Activated T-cell treated with anti-CD3 and anti-CD28 coated beads, Interleukin-2, amount 50 U/mL, for 48 hours (primary cell): ENCODE results near the gene SMYD5.
A peak's percentile ranks its signal among the peaks of the same experiment; 100 is the strongest.

Experiments used
- DNase-seq, 2 experiments: peaks; one replicate each; pipeline ENCODE4 v3.0.0-alpha.2; 2020

SMYD5 gene

DNA sequence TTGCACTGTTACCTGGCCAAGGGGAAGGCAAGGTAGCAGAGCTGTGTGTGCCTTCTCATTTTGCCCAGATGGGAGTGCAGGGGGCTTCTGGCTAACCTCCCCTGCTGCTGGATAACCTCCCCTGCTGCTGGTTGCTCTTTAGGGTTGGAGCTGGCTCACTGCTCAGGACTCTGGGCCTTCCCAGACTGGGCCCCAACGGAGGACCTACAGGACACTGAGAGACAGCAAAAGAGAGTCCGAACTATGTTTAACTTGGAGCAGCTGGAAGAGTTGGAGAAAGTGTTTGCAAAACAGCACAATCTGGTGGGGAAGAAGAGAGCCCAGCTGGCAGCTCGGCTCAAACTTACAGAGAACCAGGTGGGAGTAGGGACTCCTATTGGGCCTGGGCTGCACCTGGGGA lies 5.8 kb upstream of the SMYD5 start:
- no peak for DNase-seq

- no peak for DNase-seq
Observed at GRCh38 chr2:73210019-73210418, 4.0 kb upstream of the SMYD5 start.

DNA sequence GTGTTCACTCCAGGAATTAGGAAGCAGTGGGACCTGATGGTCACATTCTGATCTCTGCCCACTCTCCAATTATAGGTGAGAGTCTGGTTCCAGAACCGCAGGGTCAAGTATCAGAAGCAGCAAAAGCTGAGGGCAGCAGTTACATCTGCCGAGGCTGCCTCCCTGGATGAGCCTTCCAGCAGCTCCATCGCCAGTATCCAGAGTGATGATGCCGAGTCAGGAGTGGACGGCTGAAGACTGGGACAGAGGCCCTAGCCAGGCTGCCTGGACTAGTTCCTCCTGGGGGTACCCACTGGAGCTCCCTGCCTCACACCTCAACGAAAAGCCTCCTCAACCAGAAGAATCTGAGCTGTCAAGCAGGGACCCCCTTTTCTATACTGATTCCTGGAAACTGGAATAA lies 3.3 kb upstream of the SMYD5 start:
- DNase-seq, result no peak

GRCh38 chr2:73212098-73212447 lies 2.0 kb upstream of the SMYD5 start:
- no peak for DNase-seq

GRCh38 chr2:73212448-73213176 lies 1.4 kb upstream of the SMYD5 start:
- peak; percentile 85 to 88 for DNase-seq

DNA sequence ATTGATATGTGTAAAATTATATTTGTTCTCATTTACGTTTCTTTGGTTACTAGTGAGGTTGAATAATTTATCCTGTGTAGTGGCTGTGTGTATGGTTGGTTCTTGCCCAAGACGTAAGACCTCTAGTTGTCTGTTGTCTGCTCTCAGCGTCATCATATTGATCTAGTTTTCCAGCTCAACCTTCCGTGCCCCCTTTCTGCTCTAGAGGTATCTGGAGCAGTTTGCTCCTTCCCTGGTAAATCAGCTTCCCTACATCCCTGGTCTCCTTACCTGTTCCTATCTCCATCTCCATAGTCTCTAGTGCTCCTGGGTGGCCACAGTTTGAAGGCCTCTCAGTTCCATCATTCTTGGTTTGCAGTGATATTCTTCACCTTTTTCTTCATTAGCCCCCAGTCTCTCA lies 1.2 kb downstream of the SMYD5 start:
- DNase-seq, result no peak

GRCh38 chr2:73217160-73217559 lies 3.1 kb downstream of the SMYD5 start:
- DNase-seq, result no peak

DNA sequence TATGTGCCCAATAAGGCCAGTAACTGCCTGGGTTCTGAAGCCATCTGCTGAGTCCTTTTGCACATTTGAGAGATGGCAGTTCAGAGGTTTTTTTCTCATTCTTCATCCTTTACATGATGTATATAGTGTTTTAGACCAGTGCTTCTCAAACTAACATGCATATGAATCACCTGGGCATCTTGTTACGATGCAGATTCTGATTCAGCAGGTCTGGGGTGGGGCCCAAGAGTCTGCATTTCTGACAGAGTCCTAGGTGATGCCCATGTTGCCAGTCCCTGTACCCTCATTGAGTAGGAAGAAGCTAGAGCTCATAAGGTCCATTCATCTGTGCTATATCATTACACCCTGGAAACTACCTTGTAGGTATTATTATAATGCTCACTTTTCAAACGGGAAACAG lies 3.8 kb downstream of the SMYD5 start:
- DNase-seq, result no peak

DNA sequence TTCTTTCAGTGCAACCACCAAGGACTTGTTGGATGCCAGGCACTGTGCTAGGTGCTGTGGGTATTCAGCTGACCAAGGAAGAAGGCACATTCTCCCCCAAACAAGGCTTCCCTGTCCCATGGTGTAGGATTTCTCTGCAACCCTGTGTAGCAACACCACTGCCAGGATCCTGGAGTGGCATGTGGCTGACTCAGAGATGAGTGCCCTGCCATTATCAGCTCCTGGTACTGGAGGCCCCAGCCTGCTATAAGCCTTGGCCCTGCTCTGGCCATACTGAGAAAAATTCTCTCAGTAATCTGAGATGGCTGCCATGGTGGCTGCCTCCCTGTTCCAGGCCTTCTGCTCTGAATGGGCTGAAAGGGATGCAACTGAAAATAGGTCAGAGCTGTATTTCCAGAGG lies 4.3 kb downstream of the SMYD5 start:
- DNase-seq, result no peak

- no peak for DNase-seq
Observed at GRCh38 chr2:73223821-73224220, 9.8 kb downstream of the SMYD5 start.

DNA sequence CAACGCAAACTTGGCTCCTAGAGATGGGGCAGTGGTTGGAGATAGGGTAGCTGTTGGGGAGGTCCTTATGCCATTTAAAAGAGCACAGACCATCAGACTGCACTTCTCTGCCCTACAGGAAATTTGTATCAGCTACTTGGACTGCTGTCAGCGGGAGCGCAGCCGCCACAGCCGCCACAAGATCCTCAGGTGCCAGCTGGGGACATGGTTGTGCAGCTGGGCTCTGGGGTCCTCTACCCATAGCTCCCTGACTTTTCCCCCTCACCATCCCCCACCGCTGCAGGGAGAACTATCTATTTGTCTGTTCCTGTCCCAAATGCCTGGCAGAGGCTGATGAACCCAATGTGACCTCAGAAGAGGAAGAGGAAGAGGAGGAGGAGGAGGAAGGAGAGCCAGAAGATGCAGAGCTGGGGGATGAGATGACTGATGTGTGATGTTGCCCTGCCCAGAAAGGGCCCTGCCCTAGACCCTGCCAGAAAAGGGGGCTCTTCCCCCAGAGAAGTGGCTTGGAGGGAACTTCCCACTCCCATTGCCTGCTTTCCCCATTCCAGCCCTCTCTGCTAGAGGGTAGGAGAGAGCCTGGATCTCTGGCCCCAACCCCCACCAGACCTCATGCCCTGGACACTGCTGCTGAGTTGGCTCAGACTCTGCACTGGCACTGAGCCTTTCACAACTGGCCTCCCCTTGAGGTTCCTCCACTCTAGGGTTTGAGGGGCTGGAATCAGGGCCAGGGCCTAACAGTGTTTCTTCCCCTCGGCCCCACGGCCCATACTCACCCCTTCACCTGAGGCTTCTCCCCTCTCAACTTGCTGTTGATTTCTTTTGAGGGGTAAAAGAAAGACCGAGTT lies 11.7 kb downstream of the SMYD5 start:
- DNase-seq, result no peak

- no peak for DNase-seq
Observed at GRCh38 chr2:73227086-73227485, 13.0 kb downstream of the SMYD5 start.

GRCh38 chr2:73228631-73229030 lies 14.6 kb downstream of the SMYD5 start:
- DNase-seq, result no peak

- DNase-seq, result peak; percentile 61 to 63
Observed at GRCh38 chr2:73232403-73233153, 18.5 kb downstream of the SMYD5 start.

DNA sequence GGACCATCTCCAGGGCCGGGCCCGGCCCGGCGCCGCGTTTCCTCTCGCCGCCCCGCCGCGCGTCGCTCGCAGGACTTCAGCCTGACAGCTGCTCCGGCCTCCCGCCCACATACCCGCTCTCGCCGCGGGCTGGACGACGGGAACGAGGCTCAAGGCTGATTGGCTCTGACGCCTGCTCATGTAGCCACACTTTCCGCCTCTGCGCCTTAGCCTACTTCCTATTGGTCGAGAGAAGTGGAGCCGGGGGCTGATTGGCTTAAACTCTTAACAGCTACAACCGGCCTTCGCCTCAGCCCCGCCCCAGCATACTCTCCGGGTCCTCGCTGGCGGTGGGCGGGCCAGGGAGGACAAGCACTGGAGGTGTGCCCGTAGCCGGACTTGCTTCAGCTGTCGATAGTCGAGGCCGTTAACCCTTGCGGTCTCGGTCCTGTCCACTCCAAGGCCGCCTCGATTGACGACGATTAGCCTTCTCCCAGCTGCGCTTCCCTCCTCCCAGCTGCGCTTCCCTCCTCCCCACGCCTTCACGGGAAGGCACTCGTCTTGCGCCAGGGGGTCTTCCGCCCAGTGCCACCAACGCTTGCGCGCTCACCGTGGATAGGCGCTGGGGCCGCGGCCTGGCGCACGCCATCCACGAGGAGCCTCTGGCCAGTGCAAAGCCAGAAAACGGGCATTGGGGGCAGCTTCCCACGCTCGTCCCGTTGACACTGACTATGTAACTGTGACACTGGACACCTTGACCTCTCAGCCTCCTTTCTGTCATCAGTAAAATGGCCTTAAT lies 19.3 kb downstream of the SMYD5 start, which contains the start of gene PRADC1:
TSS of gene PRADC1 (minus strand) at position 86 of the 778 bp plus-strand sequence. CDS start at position 7, 79 bp downstream.
- DNase-seq, result peak; percentile 92 to 94

- peak; percentile 88 to 89 for DNase-seq
Observed at GRCh38 chr2:73233932-73234832, 20.1 kb downstream of the SMYD5 start, which contains the start of gene CCT7. TSS of gene CCT7 (plus strand) at chr2:73234308. CDS start at chr2:73234379, 71 bp downstream.

GRCh38 chr2:73235315-73236028 lies 21.4 kb downstream of the SMYD5 start:
- no peak for DNase-seq

DNA sequence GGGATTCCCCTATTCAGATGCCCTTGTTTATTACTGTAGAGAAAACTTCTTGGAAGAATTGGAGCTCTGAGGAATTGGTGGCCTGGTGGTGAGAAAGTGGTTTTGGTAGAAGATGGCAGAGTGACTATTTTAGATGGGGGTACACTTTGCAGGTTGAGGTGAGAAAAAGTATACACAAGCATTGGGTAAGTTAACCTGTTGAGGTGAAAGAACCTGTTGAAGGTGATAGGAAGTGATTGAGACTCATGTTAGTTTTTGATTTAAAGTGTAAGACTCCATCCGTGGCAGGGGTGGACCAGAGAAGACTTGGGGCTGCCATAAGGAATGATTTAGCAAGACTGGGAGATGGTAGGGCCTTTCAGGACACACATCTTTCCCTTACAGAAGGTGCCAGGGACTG lies 23.1 kb downstream of the SMYD5 start:
- no peak for DNase-seq

DNA sequence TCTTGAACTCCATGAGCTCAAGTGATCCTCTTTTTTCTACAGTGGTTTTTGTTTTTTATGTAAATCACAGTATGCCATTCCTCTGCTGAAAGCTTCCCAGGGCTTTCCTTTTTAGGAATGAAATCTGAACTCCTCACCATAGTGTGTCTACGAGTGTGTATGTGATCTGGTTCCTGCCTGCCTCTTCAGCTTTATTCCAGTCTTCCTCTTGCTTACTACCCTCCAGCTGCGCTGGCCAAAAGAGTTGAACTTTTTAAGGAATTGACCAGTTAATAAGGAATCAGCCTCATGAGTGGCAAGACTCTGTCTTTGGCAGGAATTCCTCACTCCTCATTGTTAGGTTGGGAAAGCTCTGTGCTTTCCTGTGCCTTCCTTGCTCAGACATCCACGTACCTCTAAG lies 24.1 kb downstream of the SMYD5 start:
- no peak for DNase-seq

- no peak for DNase-seq
Observed at GRCh38 chr2:73238976-73239375, 24.9 kb downstream of the SMYD5 start.

DNA sequence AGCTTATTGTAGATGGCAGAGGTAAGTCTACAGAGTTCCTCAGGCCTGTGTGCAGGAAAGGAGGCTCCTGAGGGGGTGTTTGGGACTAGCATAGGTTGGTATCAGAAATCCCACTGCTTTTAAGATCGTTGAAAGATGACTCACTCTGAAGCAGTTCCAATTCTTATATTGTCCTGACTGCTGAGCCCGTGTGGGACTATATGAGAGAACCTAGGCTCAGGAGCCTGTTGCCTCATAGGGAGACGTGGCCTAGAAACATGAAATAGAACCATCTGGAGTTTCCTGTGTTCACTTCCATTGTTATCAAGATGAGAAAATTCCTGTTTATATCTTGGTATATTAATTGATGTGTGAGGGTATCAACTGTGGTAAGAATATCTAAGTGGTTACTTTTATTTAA lies 25.7 kb downstream of the SMYD5 start:
- DNase-seq, result no peak
